HCT116 (cell line): ENCODE results near the gene SLC17A4. TPM values are rescaled to one million over a fixed set of nuclear protein-coding genes. Genes with fewer than 3 reads are reported as not detected.

Experiments used
- ATAC-seq: fragments of 200-7000 bp; cut with Tn5 transposase; 2 replicates; pipeline ENCODE4 v1.9.1; 2020; ENCODE audit warnings: mild to moderate bottlenecking, moderate library complexity
- BruUV-seq: library from RNA; stranded (reverse); fragments of 400-500 nt; replicated peaks from 2 replicates; lab custom pipeline; 2021; lab: Mats Ljungman, UMichigan
- CTCF ChIA-PET: fragments of 300-600 bp; sonication (Branson Sonifier 250); formaldehyde crosslinking; loops from one replicate; lab custom pipeline; 2021; ENCODE audit warnings: antibody characterized with exemption; lab: Charles Lee
- POLR2A ChIA-PET: fragments of 300-600, 350-600 bp; sonication (Branson Sonifier 250); formaldehyde crosslinking; loops from one replicate; lab custom pipeline; 2021; ENCODE audit warnings: antibody characterized with exemption; lab: Charles Lee
- RAD21 ChIA-PET, 2 experiments: fragments of 300-600 bp; sonication (Branson Sonifier 250); formaldehyde crosslinking; loops; one replicate each; lab custom pipeline; 2023; ENCODE audit warnings: low total read pairs in 2 of 2; ENCODE audit not compliant: uncharacterized antibody in 2 of 2, unreplicated experiment in 2 of 2, low non-redundant PET in 1 of 2; lab: Charles Lee
- DNase-seq: peaks from one replicate; pipeline ENCODE4 v3.0.0-alpha.2; 2010; ENCODE audit warnings: low read depth, low spot score
- H2AFZ ChIP-seq: fragments of 200-600 bp; shearing (Covaris generic), sonication (generic); 2 replicates; pipeline ENCODE4 v1.6.1; 2017; ENCODE audit warnings: low read depth, mixed run types, mixed read lengths, antibody characterized with exemption, low read length; ENCODE audit not compliant: poor library complexity, severe bottlenecking
- H3K27ac ChIP-seq: 2 replicates; pipeline ENCODE4 v1.5.1; 2012; ENCODE audit warnings: low read depth, low read length
- H3K27me3 ChIP-seq: fragments of 200-600 bp; sonication (generic); 2 replicates; pipeline ENCODE4 v1.6.1; 2016; ENCODE audit warnings: mixed run types, low read length, mixed read lengths; ENCODE audit not compliant: insufficient read depth
- H3K36me3 ChIP-seq, 2 experiments: fragments of 200-500 bp in 1 of 2; fragments of 200-600 bp in 1 of 2; sonication (Bioruptor generic) in 1 of 2; sonication (generic) in 1 of 2; 2 replicates each; pipeline versions ENCODE4 v1.5.1 to v1.6.1; 2014 to 2016; ENCODE audit warnings: low read length in 2 of 2, inconsistent platforms in 1 of 2, mixed read lengths in 1 of 2, mixed run types in 1 of 2; ENCODE audit not compliant: insufficient read depth in 2 of 2, control insufficient read depth in 1 of 2
- H3K4me1 ChIP-seq, 2 experiments: fragments of 200-600 bp in 1 of 2; sonication (generic) in 1 of 2; 2 replicates each; pipeline versions ENCODE4 v1.5.1 to v1.6.1; 2012 to 2017; ENCODE audit warnings: low read length in 2 of 2, inconsistent platforms in 1 of 2, mild to moderate bottlenecking in 1 of 2, mixed read lengths in 1 of 2, mixed run types in 1 of 2, moderate library complexity in 1 of 2; ENCODE audit not compliant: insufficient read depth in 2 of 2, control insufficient read depth in 1 of 2
- H3K4me2 ChIP-seq: fragments of 200-600 bp; sonication (generic); 2 replicates; pipeline ENCODE4 v1.6.1; 2017; ENCODE audit warnings: mixed run types, low read length, mixed read lengths
- H3K4me3 ChIP-seq, 2 experiments: fragments of 200-600 bp in 1 of 2; sonication (generic) in 1 of 2; replicated peaks in 1 of 2; 2 replicates each; pipeline ENCODE4 v1.5.1; 2011 to 2016; ENCODE audit warnings: low read length in 2 of 2, control low read depth in 1 of 2, low read depth in 1 of 2, mild to moderate bottlenecking in 1 of 2, mixed read lengths in 1 of 2, mixed run types in 1 of 2
- H3K79me2 ChIP-seq: fragments of 200-600 bp; sonication (generic); 2 replicates; pipeline ENCODE4 v1.6.1; 2017; ENCODE audit warnings: mild to moderate bottlenecking, mixed run types, low read length, moderate library complexity, mixed read lengths; ENCODE audit not compliant: insufficient read depth
- H3K9ac ChIP-seq: fragments of 200-600 bp; sonication (generic); 2 replicates; pipeline ENCODE4 v1.6.1; 2016; ENCODE audit warnings: low read length, mixed read lengths
- H3K9me2 ChIP-seq: fragments of 200-600 bp; sonication (generic), shearing (Covaris generic); 2 replicates; pipeline ENCODE4 v1.6.1; 2017; ENCODE audit warnings: mixed run types, mild to moderate bottlenecking, moderate library complexity; ENCODE audit not compliant: insufficient read depth
- H3K9me3 ChIP-seq, 2 experiments: fragments of 200-500 bp in 1 of 2; fragments of 200-600 bp in 1 of 2; sonication (Bioruptor generic) in 1 of 2; sonication (generic) in 1 of 2; 2 replicates each; pipeline ENCODE4 v1.6.1; 2014 to 2017; ENCODE audit warnings: low read length in 2 of 2, mixed read lengths in 2 of 2, inconsistent platforms in 1 of 2, low read depth in 1 of 2, mild to moderate bottlenecking in 1 of 2, mixed run types in 1 of 2, moderate library complexity in 1 of 2; ENCODE audit not compliant: control insufficient read depth in 1 of 2, insufficient read depth in 1 of 2
- H4K20me1 ChIP-seq: fragments of 200-600 bp; sonication (generic), shearing (Covaris generic); 2 replicates; pipeline ENCODE4 v1.6.1; 2017; ENCODE audit warnings: mixed run types, mild to moderate bottlenecking, moderate library complexity; ENCODE audit not compliant: insufficient read depth
- CEBPB ChIP-seq: IDR thresholded peaks from 2 replicates; pipeline ENCODE4 v1.6.1; 2012; ENCODE audit warnings: low read depth
- EGR1 ChIP-seq: IDR thresholded peaks from 2 replicates; pipeline ENCODE4 v1.6.1; 2012; ENCODE audit warnings: low read depth
- ELF1 ChIP-seq: IDR thresholded peaks from 2 replicates; pipeline ENCODE4 v1.6.1; 2012; ENCODE audit warnings: low read depth, borderline replicate concordance
- EZH2phosphoT487 ChIP-seq: fragments of 200-600 bp; IDR thresholded peaks from 2 replicates; pipeline ENCODE4 v1.6.1; 2018; ENCODE audit warnings: antibody characterized with exemption, borderline replicate concordance
- FOSL1 ChIP-seq: IDR thresholded peaks from 2 replicates; pipeline ENCODE4 v1.6.1; 2012; ENCODE audit warnings: low read depth
- JUND ChIP-seq: IDR thresholded peaks from 2 replicates; pipeline ENCODE4 v1.6.1; 2012
- POLR2A ChIP-seq: IDR thresholded peaks from 2 replicates; pipeline ENCODE4 v1.7.0; 2011; ENCODE audit warnings: borderline replicate concordance; ENCODE audit not compliant: insufficient read depth, insufficient read length; ENCODE audit errors: extremely low read depth
- RAD21 ChIP-seq: IDR thresholded peaks from 2 replicates; pipeline ENCODE4 v1.6.1; 2012; ENCODE audit warnings: low read depth, mild to moderate bottlenecking
- SIN3A ChIP-seq: IDR thresholded peaks from 2 replicates; pipeline ENCODE4 v1.6.1; 2012; ENCODE audit warnings: low read depth
- SP1 ChIP-seq: IDR thresholded peaks from 2 replicates; pipeline ENCODE4 v1.6.1; 2012; ENCODE audit warnings: low read depth
- SRF ChIP-seq: IDR thresholded peaks from 2 replicates; pipeline ENCODE4 v1.6.1; 2012; ENCODE audit warnings: low read depth
- TCF7L2 ChIP-seq: IDR thresholded peaks from 2 replicates; pipeline ENCODE4 v1.7.0; 2011; ENCODE audit warnings: borderline replicate concordance, inconsistent platforms; ENCODE audit not compliant: insufficient read depth, insufficient read length; ENCODE audit errors: extremely low read depth
- YY1 ChIP-seq: IDR thresholded peaks from 2 replicates; pipeline ENCODE4 v1.6.1; 2011; ENCODE audit warnings: low read length, low read depth, moderate library complexity, mild to moderate bottlenecking; ENCODE audit not compliant: insufficient replicate concordance; ENCODE audit errors: extremely low read depth
- ZFX ChIP-seq: fragments of 450-650 bp; IDR thresholded peaks from 2 replicates; pipeline ENCODE4 v1.6.1; 2017
- ZNF274 ChIP-seq: fragments of 200-500 bp; sonication (Bioruptor generic); IDR thresholded peaks from 2 replicates; pipeline ENCODE4 v1.6.1; 2014; ENCODE audit warnings: mild to moderate bottlenecking, low read depth, low read length, inconsistent platforms
- intact Hi-C: fragments of 100-400 bp; cut with micrococcal nuclease; formaldehyde crosslinking; loops from 2 replicates; pipeline ENCODE4 v1.10.0; 2022
- total RNA-seq: library from RNA; stranded (reverse); gene quantifications from one replicate; pipeline ENCODE4 v1.2.1, GENCODE V29; 2021; ENCODE audit not compliant: unreplicated experiment
- TF ChIP-seq, protein P1 (sequence below): IDR thresholded peaks from 2 replicates; pipeline ENCODE4 v1.6.1; 2011; ENCODE audit warnings: mild to moderate bottlenecking, low read length, moderate library complexity; ENCODE audit not compliant: insufficient replicate concordance; ENCODE audit errors: extremely low read depth
- TF ChIP-seq, protein P2 (sequence below): IDR thresholded peaks from 2 replicates; pipeline ENCODE4 v1.6.1; 2012; ENCODE audit warnings: low read depth
- TF ChIP-seq, protein P3 (sequence below), 3 experiments: fragments of 200-600 bp in 1 of 3; sonication (generic) in 1 of 3; IDR thresholded peaks in 2 of 3; conservative IDR thresholded peaks in 1 of 3; 2 replicates each; pipeline ENCODE4 v1.5.1; 2012 to 2017; ENCODE audit warnings: low read depth in 2 of 3, low read length in 2 of 3, antibody characterized with exemption in 1 of 3, borderline replicate concordance in 1 of 3, control low read depth in 1 of 3, mild to moderate bottlenecking in 1 of 3, mixed read lengths in 1 of 3, mixed run types in 1 of 3, moderate library complexity in 1 of 3; ENCODE audit not compliant: insufficient read depth in 1 of 3
- TF ChIP-seq, protein P4 (sequence below): IDR thresholded peaks from 2 replicates; pipeline ENCODE4 v1.6.1; 2012
- TF ChIP-seq, protein P5 (sequence below): IDR thresholded peaks from 2 replicates; pipeline ENCODE4 v1.6.1; 2012

The SLC17A4 gene
- total RNA-seq, 1 experiment from 2014 or later: not detected

DNA sequence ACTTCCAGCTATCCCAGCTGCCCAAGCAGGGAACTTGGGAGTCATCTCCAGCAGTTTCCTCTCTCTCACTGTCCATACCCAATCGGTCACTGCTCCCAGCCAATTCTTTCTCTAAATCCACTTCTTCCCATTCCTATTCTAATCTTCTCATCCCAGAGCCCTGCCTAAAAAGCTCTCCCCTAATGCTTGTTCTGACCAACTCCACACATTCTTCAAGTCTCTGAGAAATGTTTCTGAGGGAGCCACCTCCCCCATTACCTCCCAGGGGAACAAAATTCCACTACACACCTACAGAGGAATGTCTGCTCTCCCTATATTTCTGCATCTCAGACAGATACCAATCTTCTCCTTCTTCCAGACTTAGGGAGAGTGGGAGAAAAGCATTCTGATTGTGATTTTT lies 14.0 kb downstream of the SLC17A4 start:
- BruUV-seq: no TSS peak
- ATAC-seq (no peak), DNase-seq (no peak)
- H3K4me2 ChIP-seq: no peak overlapping the region
- POLR2A ChIA-PET: no interaction called here
- H3K9me2 ChIP-seq: no peaks in the 10 kb centered on the region
- H3K9ac ChIP-seq: no peak overlapping the region
- CTCF ChIA-PET: no interaction called here
- no peaks in the 10 kb centered on the region for H3K79me2 ChIP-seq
- H3K27ac ChIP-seq: no peak overlapping the region
- H2AFZ ChIP-seq: no peak overlapping the region
- H3K4me3 ChIP-seq: no peak overlapping the region
- RAD21 ChIA-PET: no interaction called here
- no peak for TF ChIP-seq FOSL1
- TF ChIP-seq, protein P1, sequence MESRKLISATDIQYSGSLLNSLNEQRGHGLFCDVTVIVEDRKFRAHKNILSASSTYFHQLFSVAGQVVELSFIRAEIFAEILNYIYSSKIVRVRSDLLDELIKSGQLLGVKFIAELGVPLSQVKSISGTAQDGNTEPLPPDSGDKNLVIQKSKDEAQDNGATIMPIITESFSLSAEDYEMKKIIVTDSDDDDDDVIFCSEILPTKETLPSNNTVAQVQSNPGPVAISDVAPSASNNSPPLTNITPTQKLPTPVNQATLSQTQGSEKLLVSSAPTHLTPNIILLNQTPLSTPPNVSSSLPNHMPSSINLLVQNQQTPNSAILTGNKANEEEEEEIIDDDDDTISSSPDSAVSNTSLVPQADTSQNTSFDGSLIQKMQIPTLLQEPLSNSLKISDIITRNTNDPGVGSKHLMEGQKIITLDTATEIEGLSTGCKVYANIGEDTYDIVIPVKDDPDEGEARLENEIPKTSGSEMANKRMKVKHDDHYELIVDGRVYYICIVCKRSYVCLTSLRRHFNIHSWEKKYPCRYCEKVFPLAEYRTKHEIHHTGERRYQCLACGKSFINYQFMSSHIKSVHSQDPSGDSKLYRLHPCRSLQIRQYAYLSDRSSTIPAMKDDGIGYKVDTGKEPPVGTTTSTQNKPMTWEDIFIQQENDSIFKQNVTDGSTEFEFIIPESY: no peak
- no peak for TF ChIP-seq SRF
- no peak for TF ChIP-seq ZNF274
- TF ChIP-seq SIN3A: no peak
- no peak for TF ChIP-seq CEBPB
- no peak for TF ChIP-seq EZH2phosphoT487
- TF ChIP-seq, protein P2, sequence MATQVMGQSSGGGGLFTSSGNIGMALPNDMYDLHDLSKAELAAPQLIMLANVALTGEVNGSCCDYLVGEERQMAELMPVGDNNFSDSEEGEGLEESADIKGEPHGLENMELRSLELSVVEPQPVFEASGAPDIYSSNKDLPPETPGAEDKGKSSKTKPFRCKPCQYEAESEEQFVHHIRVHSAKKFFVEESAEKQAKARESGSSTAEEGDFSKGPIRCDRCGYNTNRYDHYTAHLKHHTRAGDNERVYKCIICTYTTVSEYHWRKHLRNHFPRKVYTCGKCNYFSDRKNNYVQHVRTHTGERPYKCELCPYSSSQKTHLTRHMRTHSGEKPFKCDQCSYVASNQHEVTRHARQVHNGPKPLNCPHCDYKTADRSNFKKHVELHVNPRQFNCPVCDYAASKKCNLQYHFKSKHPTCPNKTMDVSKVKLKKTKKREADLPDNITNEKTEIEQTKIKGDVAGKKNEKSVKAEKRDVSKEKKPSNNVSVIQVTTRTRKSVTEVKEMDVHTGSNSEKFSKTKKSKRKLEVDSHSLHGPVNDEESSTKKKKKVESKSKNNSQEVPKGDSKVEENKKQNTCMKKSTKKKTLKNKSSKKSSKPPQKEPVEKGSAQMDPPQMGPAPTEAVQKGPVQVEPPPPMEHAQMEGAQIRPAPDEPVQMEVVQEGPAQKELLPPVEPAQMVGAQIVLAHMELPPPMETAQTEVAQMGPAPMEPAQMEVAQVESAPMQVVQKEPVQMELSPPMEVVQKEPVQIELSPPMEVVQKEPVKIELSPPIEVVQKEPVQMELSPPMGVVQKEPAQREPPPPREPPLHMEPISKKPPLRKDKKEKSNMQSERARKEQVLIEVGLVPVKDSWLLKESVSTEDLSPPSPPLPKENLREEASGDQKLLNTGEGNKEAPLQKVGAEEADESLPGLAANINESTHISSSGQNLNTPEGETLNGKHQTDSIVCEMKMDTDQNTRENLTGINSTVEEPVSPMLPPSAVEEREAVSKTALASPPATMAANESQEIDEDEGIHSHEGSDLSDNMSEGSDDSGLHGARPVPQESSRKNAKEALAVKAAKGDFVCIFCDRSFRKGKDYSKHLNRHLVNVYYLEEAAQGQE: no peak
- TF ChIP-seq ELF1: no peak
- TF ChIP-seq SP1: no peak
- TF ChIP-seq JUND: no peak
- no peak for TF ChIP-seq EGR1
- TF ChIP-seq, protein P3, sequence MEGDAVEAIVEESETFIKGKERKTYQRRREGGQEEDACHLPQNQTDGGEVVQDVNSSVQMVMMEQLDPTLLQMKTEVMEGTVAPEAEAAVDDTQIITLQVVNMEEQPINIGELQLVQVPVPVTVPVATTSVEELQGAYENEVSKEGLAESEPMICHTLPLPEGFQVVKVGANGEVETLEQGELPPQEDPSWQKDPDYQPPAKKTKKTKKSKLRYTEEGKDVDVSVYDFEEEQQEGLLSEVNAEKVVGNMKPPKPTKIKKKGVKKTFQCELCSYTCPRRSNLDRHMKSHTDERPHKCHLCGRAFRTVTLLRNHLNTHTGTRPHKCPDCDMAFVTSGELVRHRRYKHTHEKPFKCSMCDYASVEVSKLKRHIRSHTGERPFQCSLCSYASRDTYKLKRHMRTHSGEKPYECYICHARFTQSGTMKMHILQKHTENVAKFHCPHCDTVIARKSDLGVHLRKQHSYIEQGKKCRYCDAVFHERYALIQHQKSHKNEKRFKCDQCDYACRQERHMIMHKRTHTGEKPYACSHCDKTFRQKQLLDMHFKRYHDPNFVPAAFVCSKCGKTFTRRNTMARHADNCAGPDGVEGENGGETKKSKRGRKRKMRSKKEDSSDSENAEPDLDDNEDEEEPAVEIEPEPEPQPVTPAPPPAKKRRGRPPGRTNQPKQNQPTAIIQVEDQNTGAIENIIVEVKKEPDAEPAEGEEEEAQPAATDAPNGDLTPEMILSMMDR (IDR thresholded peaks at IDR 0.05 in 2 of 3, conservative IDR thresholded peaks at IDR 0.05 in 1 of 3; ENCODE audit: borderline replicate concordance in 1 of 3, insufficient read depth in 1 of 3, low read depth in 2 of 3, low read length in 2 of 3): no peak
- TF ChIP-seq, protein P4, sequence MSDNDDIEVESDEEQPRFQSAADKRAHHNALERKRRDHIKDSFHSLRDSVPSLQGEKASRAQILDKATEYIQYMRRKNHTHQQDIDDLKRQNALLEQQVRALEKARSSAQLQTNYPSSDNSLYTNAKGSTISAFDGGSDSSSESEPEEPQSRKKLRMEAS: no peak
- no peak for TF ChIP-seq YY1
- TF ChIP-seq POLR2A: no peak
- no peak for TF ChIP-seq TCF7L2
- TF ChIP-seq, protein P5, sequence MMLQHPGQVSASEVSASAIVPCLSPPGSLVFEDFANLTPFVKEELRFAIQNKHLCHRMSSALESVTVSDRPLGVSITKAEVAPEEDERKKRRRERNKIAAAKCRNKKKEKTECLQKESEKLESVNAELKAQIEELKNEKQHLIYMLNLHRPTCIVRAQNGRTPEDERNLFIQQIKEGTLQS: no peak
- TF ChIP-seq ZFX: no peak
- no peak for TF ChIP-seq RAD21
- no peaks in the 10 kb centered on the region for H3K9me3 ChIP-seq
- no peaks in the 10 kb centered on the region for H3K36me3 ChIP-seq
- no peaks in the 10 kb centered on the region for H4K20me1 ChIP-seq
- intact Hi-C loops: no loop called here
- H3K27me3 ChIP-seq: no peaks in the 10 kb centered on the region
- H3K4me1 ChIP-seq: peaks cover 0 to 7% of the 10 kb centered on the region in 2 experiments; a peak in 1 of 4 replicates
